VCaP (cell line): ENCODE data around the gene ZFHX3.

Experiments
- H3K27ac ChIP-seq: fragments of 450-650 bp; 2 replicates; pipeline ENCODE4 v1.5.1; 2017
- CTCF ChIP-seq: fragments of 450-650 bp; conservative IDR thresholded peaks from 2 replicates; pipeline ENCODE4 v1.5.1; 2017; ENCODE audit warnings: mild to moderate bottlenecking, moderate library complexity

Gene ZFHX3

GRCh38 chr16:72924537-72924926 is 123.4 kb downstream of the ZFHX3 start:
- no peak for TF ChIP-seq CTCF
- no peak overlapping the region for H3K27ac ChIP-seq

- TF ChIP-seq CTCF: no peak
- H3K27ac ChIP-seq: no peak overlapping the region
These were observed 124.2 kb downstream of the ZFHX3 start for GRCh38 chr16:72923757-72924156.

- no peak for TF ChIP-seq CTCF
- H3K27ac ChIP-seq: no peak overlapping the region
These were observed 125.2 kb downstream of the ZFHX3 start for GRCh38 chr16:72922714-72923113.

- H3K27ac ChIP-seq: no peak overlapping the region
- no peak for TF ChIP-seq CTCF
These were observed 126.3 kb downstream of the ZFHX3 start for GRCh38 chr16:72921620-72922019.

- no peak overlapping the region for H3K27ac ChIP-seq
These were observed 126.8 kb downstream of the ZFHX3 start for GRCh38 chr16:72921106-72921505.

GRCh38 chr16:72917051-72917450 is 130.9 kb downstream of the ZFHX3 start:
- TF ChIP-seq CTCF: no peak

More at GRCh38 chr16:72921106-72921505, 126.8 kb downstream of the ZFHX3 start:
- no peak for TF ChIP-seq CTCF

GRCh38 chr16:72915331-72915730 is 132.6 kb downstream of the ZFHX3 start:
- no peak for TF ChIP-seq CTCF
- H3K27ac ChIP-seq: peak overlapping the region; percentile 45

More at GRCh38 chr16:72917051-72917450, 130.9 kb downstream of the ZFHX3 start:
- H3K27ac ChIP-seq: no peak overlapping the region

- TF ChIP-seq CTCF: no peak
- peak overlapping the region; percentile 45 for H3K27ac ChIP-seq
These were observed 134.4 kb downstream of the ZFHX3 start for GRCh38 chr16:72913551-72913950.
